Measurements from ENCODE around the gene SARDH.

- TF ChIP-seq KDM5B (CRISPR knock-in tag; IDR thresholded peaks at IDR 0.05; ENCODE audit: borderline replicate concordance) (no peak), ZNF850 (CRISPR knock-in tag; conservative IDR thresholded peaks at IDR 0.05) (no peak), ZNF225 (CRISPR knock-in tag; IDR thresholded peaks at IDR 0.05) (no peak), SP2 (CRISPR knock-in tag; IDR thresholded peaks at IDR 0.05) (no peak), PRPF4 (IDR thresholded peaks at IDR 0.05; ENCODE audit: low read depth, low read length, poor library complexity, severe bottlenecking) (no peak), KDM1A (CRISPR knock-in tag; IDR thresholded peaks at IDR 0.05) (no peak), NFIC (IDR thresholded peaks at IDR 0.05; ENCODE audit: low read length) (no peak), SIN3A (IDR thresholded peaks at IDR 0.05; ENCODE audit: borderline replicate concordance, low read depth, low read length) (no peak), POLR2A (IDR thresholded peaks at IDR 0.05; ENCODE audit: insufficient read depth in 1 of 2, low read depth in 2 of 2, low read length in 2 of 2) (no peak)
Observed at GRCh38 chr9:133638076-133638475, 100.1 kb downstream of the SARDH start.
